T-helper 1 cell treated with Interleukin-12 subunit alpha and Interleukin-12 subunit beta and Interleukin-4 antibody, amounts not matched to agents 30 μg/mL and 1 μg/mL, for 36 hours (primary cell): ENCODE data around the gene OR3A2.
"Not testable (repeated sequence)": the region's sequence is repeated elsewhere in the genome, so short reads cannot be mapped to it uniquely, and the experiment has no call there.

Experiments
- H3K27ac Mint-ChIP-seq: one replicate; pipeline ENCODE4 v1.8.0; 2021; ENCODE audit warnings: mild to moderate bottlenecking, mixed read lengths
- H3K27me3 Mint-ChIP-seq: one replicate; pipeline ENCODE4 v1.8.0; 2021; ENCODE audit warnings: low read depth, mixed read lengths
- H3K36me3 Mint-ChIP-seq: one replicate; pipeline ENCODE4 v1.8.0; 2021; ENCODE audit warnings: low read depth, mixed read lengths
- H3K4me1 Mint-ChIP-seq: one replicate; pipeline ENCODE4 v1.8.0; 2021; ENCODE audit warnings: low read depth, mixed read lengths
- H3K4me3 Mint-ChIP-seq: one replicate; pipeline ENCODE4 v1.8.0; 2021; ENCODE audit warnings: mild to moderate bottlenecking, moderate library complexity, mixed read lengths
- H3K9me3 Mint-ChIP-seq: one replicate; pipeline ENCODE4 v1.8.0; 2021; ENCODE audit warnings: mixed read lengths

The OR3A2 gene

DNA sequence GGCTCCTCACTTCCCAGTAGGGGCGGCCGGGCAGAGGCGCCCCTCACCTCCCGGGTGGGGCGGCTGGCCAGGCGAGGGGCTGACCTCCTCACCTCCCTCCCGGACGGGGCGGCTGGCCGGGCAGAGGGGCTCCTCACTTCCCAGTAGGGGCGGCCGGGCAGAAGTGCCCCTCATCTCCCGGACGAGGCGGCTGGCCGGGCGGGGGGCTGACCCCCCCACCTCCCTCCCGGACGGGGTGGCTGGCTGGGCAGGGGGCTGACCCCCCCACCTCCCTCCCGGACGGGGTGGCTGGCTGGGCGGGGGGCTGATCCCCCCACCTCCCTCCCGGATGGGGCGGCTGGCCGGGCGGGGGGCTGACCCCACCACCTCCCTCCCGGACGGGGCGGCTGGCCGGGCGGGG lies 14.9 kb downstream of the OR3A2 start:
- H3K27ac Mint-ChIP-seq, H3K4me1 Mint-ChIP-seq, H3K36me3 Mint-ChIP-seq, H3K27me3 Mint-ChIP-seq, H3K4me3 Mint-ChIP-seq: not testable (repeated sequence)
- H3K9me3 Mint-ChIP-seq: peaks cover 21% of the 10 kb centered on the region

GRCh38 chr17:3342782-3343181 lies 43.3 kb downstream of the OR3A2 start:
- not testable (repeated sequence) for H3K4me3 Mint-ChIP-seq, H3K36me3 Mint-ChIP-seq, H3K27ac Mint-ChIP-seq, H3K4me1 Mint-ChIP-seq, H3K27me3 Mint-ChIP-seq
- peaks cover 16% of the 10 kb centered on the region for H3K9me3 Mint-ChIP-seq

- Mint-ChIP-seq H3K36me3 (no peaks in the 10 kb centered on the region), H3K4me3 (no peak overlapping the region), H3K9me3 (peaks cover 12% of the 10 kb centered on the region), H3K27ac (no peak overlapping the region), H3K4me1 (no peaks in the 10 kb centered on the region), H3K27me3 (peaks cover 6% of the 10 kb centered on the region)
Observed at GRCh38 chr17:3335876-3336275, 50.2 kb downstream of the OR3A2 start.

- Mint-ChIP-seq H3K27ac (no peak overlapping the region), H3K9me3 (no peaks in the 10 kb centered on the region), H3K27me3 (no peaks in the 10 kb centered on the region), H3K36me3 (no peaks in the 10 kb centered on the region), H3K4me1 (no peaks in the 10 kb centered on the region), H3K4me3 (no peak overlapping the region)
Observed at GRCh38 chr17:3318336-3318735, 67.8 kb downstream of the OR3A2 start.

DNA sequence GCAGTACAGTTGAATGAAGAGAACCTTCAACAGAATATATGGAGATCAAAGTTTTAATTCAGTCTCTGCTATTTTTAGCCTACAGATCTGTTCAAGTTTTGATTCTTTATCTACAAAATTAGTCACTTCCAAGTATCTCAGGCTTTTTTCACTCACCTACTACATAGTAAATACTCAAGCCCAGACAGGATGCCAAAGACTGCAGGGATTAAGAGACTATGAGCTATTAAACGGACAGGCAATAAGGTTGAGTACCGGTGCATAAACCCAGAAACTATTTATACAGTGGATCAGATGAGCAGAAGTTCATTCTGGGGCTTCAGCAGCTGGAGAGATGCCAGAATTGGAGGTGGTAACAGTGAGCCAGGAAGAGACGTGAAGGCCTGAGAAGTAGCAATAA lies 69.3 kb downstream of the OR3A2 start:
- H3K27me3 Mint-ChIP-seq: no peaks in the 10 kb centered on the region
- no peak overlapping the region for H3K27ac Mint-ChIP-seq
- H3K9me3 Mint-ChIP-seq: no peaks in the 10 kb centered on the region
- H3K36me3 Mint-ChIP-seq: no peaks in the 10 kb centered on the region
- no peaks in the 10 kb centered on the region for H3K4me1 Mint-ChIP-seq
- H3K4me3 Mint-ChIP-seq: no peak overlapping the region

DNA sequence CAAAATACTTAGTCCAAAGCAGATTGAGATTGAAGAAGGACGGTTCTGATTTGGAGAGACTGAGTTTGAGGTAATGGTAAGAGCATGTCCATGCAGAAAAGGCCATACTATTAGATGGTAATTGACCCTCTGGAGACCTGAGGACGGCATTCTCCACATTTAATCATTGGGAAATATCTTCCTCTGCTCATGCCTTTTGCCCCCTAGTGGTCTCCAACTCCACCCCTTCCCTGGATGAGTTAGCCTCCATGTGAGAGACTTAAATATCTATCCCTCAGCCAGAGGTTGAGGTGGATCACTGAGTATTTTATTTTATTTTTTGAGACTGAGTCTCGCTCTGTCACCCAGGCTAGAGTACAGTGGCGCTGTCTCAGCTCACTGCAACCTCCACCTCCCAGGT lies 77.5 kb downstream of the OR3A2 start:
- Mint-ChIP-seq H3K4me3 (no peak overlapping the region), H3K9me3 (no peaks in the 10 kb centered on the region), H3K36me3 (no peaks in the 10 kb centered on the region), H3K27ac (no peak overlapping the region), H3K4me1 (no peaks in the 10 kb centered on the region), H3K27me3 (no peaks in the 10 kb centered on the region)

DNA sequence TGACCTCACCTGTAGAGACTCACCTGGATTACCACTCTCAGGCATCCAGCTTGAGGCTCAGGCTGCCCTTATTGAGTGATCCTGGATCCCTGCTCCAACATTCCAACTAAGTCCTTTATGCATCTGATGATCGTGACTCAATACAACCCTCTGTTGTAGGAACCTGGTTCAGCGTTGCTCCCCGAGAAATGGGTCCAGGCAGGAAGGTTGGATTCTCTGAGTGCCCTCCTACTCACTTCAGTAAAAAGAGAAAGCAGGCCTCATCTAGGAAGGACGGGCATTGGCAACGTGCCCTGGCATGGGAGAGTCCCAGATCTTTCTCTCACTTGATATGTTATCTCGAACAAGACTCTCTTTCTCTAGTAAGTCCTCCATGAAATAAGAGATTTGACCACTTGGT lies 87.8 kb downstream of the OR3A2 start, which contains the start of gene OR3A1:
Gene OR3A1 (minus strand): TSS at position 101 of the 400 bp plus-strand sequence. CDS start 5,778 bp downstream, outside the sequence.
- Mint-ChIP-seq H3K9me3 (peaks cover 4% of the 10 kb centered on the region), H3K4me1 (no peaks in the 10 kb centered on the region), H3K27me3 (peaks cover 8% of the 10 kb centered on the region), H3K36me3 (no peaks in the 10 kb centered on the region), H3K27ac (no peak within 1 kb of the TSS), H3K4me3 (no peak within 1 kb of the TSS)

DNA sequence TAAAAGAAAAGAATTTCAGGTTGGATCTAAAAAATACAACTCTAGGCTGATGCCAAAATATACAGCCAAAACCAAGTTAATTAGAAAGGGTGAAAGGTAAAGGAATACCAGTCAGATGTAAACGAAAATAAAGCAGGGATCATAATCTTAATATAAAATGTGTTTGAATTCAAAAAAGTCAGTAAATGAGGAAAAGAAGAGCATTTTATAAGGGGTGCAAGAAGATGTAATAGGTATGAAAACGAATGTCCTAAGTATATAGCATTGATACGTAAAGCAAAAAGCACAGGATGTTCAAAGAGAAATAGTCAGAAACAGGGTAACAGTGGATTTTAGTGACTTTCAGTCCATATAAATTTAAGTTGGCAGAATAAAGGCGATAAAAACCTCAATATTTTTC lies 90.5 kb downstream of the OR3A2 start:
- peaks cover 5% of the 10 kb centered on the region for H3K9me3 Mint-ChIP-seq
- peaks cover 2% of the 10 kb centered on the region for H3K36me3 Mint-ChIP-seq
- H3K27me3 Mint-ChIP-seq: peaks cover 9% of the 10 kb centered on the region
- H3K4me3 Mint-ChIP-seq: no peak overlapping the region
- no peaks in the 10 kb centered on the region for H3K4me1 Mint-ChIP-seq
- H3K27ac Mint-ChIP-seq: no peak overlapping the region

GRCh38 chr17:3293548-3293947 lies 92.6 kb downstream of the OR3A2 start:
- not testable (repeated sequence) for H3K27ac Mint-ChIP-seq, H3K4me1 Mint-ChIP-seq, H3K27me3 Mint-ChIP-seq, H3K36me3 Mint-ChIP-seq, H3K4me3 Mint-ChIP-seq, H3K9me3 Mint-ChIP-seq

- H3K36me3 Mint-ChIP-seq: no peaks in the 10 kb centered on the region
- peaks cover 7% of the 10 kb centered on the region for H3K9me3 Mint-ChIP-seq
- no peak overlapping the region for H3K27ac Mint-ChIP-seq
- no peaks in the 10 kb centered on the region for H3K4me1 Mint-ChIP-seq
- no peaks in the 10 kb centered on the region for H3K27me3 Mint-ChIP-seq
- H3K4me3 Mint-ChIP-seq: no peak overlapping the region
Observed at GRCh38 chr17:3282901-3283300, 103.2 kb downstream of the OR3A2 start.

- no peak overlapping the region for H3K4me3 Mint-ChIP-seq
- H3K4me1 Mint-ChIP-seq: no peaks in the 10 kb centered on the region
- no peaks in the 10 kb centered on the region for H3K36me3 Mint-ChIP-seq
- peaks cover 10% of the 10 kb centered on the region for H3K9me3 Mint-ChIP-seq
- H3K27ac Mint-ChIP-seq: no peak overlapping the region
- no peaks in the 10 kb centered on the region for H3K27me3 Mint-ChIP-seq
Observed at GRCh38 chr17:3276126-3276525, 110.0 kb downstream of the OR3A2 start.

DNA sequence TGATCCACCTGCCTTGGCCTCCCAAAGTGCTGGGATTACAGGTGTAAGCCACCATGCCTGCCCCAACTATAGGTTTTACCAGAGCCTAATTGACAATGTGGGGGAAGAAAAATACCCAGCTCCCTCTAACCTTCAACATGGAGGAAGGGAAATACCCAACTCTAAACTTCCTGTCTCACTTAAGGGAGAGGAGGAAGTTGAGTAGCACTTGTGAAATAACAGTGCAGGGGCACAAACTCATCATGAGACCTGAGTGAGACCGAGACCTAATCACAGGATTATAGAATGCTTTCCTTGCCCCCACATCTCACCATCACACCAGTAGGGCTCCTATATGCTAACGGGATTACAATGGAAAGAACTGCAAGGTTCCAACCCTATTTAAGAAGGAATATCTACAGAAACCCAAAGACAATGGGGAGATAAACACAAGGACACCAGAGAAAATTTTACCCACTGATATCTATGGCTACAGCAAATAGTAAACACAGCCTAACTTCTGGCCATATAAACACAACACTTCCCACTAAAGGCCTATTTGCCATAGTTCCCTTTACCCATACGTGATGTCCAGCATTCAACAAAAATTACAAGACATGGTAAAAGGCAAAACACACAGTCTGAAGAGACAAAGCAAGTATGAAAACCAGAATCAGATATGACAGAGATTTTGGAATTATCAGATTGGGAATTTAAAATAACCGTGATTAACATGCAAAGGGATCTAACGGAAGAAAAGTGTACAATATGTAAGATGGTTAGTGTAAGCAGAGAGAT lies 114.8 kb downstream of the OR3A2 start:
- Mint-ChIP-seq H3K36me3 (no peaks in the 10 kb centered on the region), H3K4me1 (no peaks in the 10 kb centered on the region), H3K27me3 (no peaks in the 10 kb centered on the region)

DNA sequence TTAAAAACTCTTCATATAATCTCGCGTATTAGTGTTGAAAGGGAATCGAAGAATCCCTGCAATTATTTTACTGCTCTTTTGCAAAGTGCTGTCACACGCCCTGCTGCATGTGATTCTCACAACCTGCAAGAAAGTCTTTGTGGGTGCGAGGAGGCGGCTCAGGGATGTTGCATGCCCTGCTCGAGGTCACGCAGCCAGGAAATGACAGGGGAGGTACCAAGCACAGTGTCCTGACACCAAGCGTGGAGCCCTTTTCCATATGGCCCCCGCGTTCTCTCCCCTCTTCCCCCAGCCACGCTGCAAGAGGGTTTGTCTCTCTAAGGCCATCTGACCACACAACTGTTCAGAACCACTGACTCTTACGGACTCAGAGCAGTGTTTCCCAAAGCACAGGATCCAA lies 125.5 kb downstream of the OR3A2 start:
- Mint-ChIP-seq H3K9me3 (no peaks in the 10 kb centered on the region), H3K36me3 (no peaks in the 10 kb centered on the region), H3K4me1 (no peaks in the 10 kb centered on the region), H3K4me3 (no peak overlapping the region), H3K27me3 (no peaks in the 10 kb centered on the region), H3K27ac (no peak overlapping the region)

More for the DNA sequence above, 114.8 kb downstream of the OR3A2 start:
- H3K27ac Mint-ChIP-seq: no peak overlapping the region
- peaks cover 21% of the 10 kb centered on the region for H3K9me3 Mint-ChIP-seq
- H3K4me3 Mint-ChIP-seq: no peak overlapping the region

- no peaks in the 10 kb centered on the region for H3K36me3 Mint-ChIP-seq
- no peak overlapping the region for H3K27ac Mint-ChIP-seq
- no peaks in the 10 kb centered on the region for H3K9me3 Mint-ChIP-seq
- no peak overlapping the region for H3K4me3 Mint-ChIP-seq
- H3K4me1 Mint-ChIP-seq: no peaks in the 10 kb centered on the region
- H3K27me3 Mint-ChIP-seq: no peaks in the 10 kb centered on the region
Observed at GRCh38 chr17:3260163-3260562, 125.9 kb downstream of the OR3A2 start.

DNA sequence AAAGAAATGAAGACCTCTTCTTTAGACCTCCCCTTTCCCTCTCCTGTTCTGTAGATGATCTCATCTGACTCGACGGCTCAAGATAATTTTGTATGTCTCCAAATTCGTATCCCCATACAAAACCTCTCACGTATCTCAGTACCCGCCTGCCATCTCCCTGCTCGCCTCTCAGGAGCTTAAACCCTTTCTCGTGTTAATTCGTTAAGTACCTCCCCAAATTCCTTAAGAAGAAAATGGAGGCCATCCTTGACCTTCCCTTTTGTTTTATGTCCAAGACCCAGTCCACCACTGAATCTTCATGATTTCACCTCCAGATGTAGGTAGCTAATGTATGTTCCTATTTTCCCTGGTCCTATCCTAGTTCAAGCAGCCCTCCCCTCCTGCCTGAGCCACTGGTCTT lies 129.5 kb downstream of the OR3A2 start:
- Mint-ChIP-seq H3K4me3 (no peak overlapping the region), H3K27ac (no peak overlapping the region), H3K9me3 (no peaks in the 10 kb centered on the region), H3K4me1 (no peaks in the 10 kb centered on the region), H3K27me3 (no peaks in the 10 kb centered on the region), H3K36me3 (no peaks in the 10 kb centered on the region)

GRCh38 chr17:3249013-3249412 lies 137.1 kb downstream of the OR3A2 start:
- H3K36me3 Mint-ChIP-seq, H3K27me3 Mint-ChIP-seq, H3K9me3 Mint-ChIP-seq, H3K4me3 Mint-ChIP-seq, H3K4me1 Mint-ChIP-seq, H3K27ac Mint-ChIP-seq: not testable (repeated sequence)
